Ramos (cell line): ENCODE results near the gene ZNF430.

ENCODE experiments used
- in situ Hi-C: fragments of 300-500 bp; cut with MboI; formaldehyde crosslinking; loops from one replicate; pipeline ENCODE4 v1.14.3; 2022; ENCODE audit warnings: low sequenced_read_pairs; ENCODE audit not compliant: unreplicated experiment

The ZNF430 gene

DNA sequence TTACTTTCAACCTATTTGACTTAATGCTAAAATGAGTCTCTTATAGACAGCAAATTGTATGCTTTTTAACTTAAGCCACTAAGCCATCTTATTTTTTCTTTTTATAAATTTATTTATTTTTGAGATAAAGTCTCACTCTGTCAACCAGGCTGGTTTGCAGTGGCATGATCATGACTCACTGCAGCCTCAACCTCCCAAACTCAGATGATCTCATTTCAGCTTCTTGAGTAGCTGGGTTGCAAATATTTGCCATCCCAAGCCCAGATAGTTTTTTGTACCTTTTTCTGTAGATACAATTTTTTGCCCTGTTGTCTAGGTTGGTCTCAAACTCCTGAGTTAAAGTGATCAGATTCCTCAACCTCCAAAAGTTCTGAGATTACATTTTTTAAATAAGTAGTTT, 88.7 kb downstream of the ZNF430 start:
- in situ Hi-C loops: no loop called here
